Heart right ventricle (tissue), 16 donors: ENCODE data around the gene GABRR2. TPM values are rescaled to one million over a fixed set of nuclear protein-coding genes. Genes with fewer than 3 reads are reported as not detected.

ENCODE experiments used
- ATAC-seq, 8 donors: fragments of 200-7000 bp; cut with Tn5 transposase; one replicate each; pipeline ENCODE4 v1.9.1; 2020; ENCODE audit warnings: mild to moderate bottlenecking in 8 of 8, moderate library complexity in 8 of 8, moderate number of reproducible peaks in 1 of 8
- DNase-seq, 2 donors: peaks; one replicate each; pipeline ENCODE4 v3.0.0-alpha.2; 2020
- H3K27ac ChIP-seq, 10 donors: fragments of 200-600 bp; sonication (generic) in 2 of 10; one replicate each; pipeline versions ENCODE4 v1.5.0 to v1.8.0; 2020 to 2022; ENCODE audit warnings: mild to moderate bottlenecking in 3 of 10
- H3K27me3 ChIP-seq, 7 donors: fragments of 200-600 bp; one replicate each; pipeline ENCODE4 v1.8.0; 2021 to 2022; ENCODE audit warnings: mild to moderate bottlenecking in 2 of 7
- H3K36me3 ChIP-seq, 9 donors: fragments of 200-600 bp; sonication (generic) in 1 of 9; one replicate each; pipeline versions ENCODE4 v1.5.0 to v1.8.0; 2020 to 2022; ENCODE audit warnings: mild to moderate bottlenecking in 2 of 9
- H3K4me1 ChIP-seq, 9 donors: fragments of 200-600 bp; sonication (generic) in 1 of 9; one replicate each; pipeline versions ENCODE4 v1.5.0 to v1.8.0; 2020 to 2022; ENCODE audit warnings: mild to moderate bottlenecking in 4 of 9
- H3K4me3 ChIP-seq, 10 donors: fragments of 200-600 bp; sonication (generic) in 2 of 10; one replicate each; pipeline versions ENCODE4 v1.5.0 to v1.8.0; 2020 to 2022; ENCODE audit warnings: mild to moderate bottlenecking in 7 of 10, moderate library complexity in 2 of 10
- H3K9me3 ChIP-seq, 11 donors: fragments of 200-600 bp in 10 of 11; sonication (generic) in 2 of 11; one replicate each; pipeline versions ENCODE4 v1.5.0 to v1.8.0; 2013 to 2022; ENCODE audit warnings: mild to moderate bottlenecking in 2 of 11, control low read depth in 1 of 11, moderate library complexity in 1 of 11
- WGBS, 2 donors: extraction: QIAGEN DNeasy Blood & Tissue Kit; methylation state at CpG; one replicate each; pipeline ENCODE4 v1.1.7; 2013; ENCODE audit warnings: inconsistent platforms in 1 of 2; 5-methylcytosine and 5-hydroxymethylcytosine counted together
- intact Hi-C, 10 donors: fragments of 100-400 bp; cut with DNase I; formaldehyde crosslinking; loops; one replicate each; pipeline versions ENCODE4 v1.11.1 to v1.14.2; 2022
- polyA plus RNA-seq, 2 donors: library from polyadenylated mRNA; stranded (reverse); fragments of 200-250 nt; gene quantifications; one replicate each; pipeline ENCODE4 v1.2.3, GENCODE V29; 2013
- total RNA-seq, 10 donors: library from RNA; stranded (reverse); fragmentation: NEBNext Ultra II Directional in 3 of 10; extraction: Animal tissue kit (Norgen Biotek cat#: 25700) in 3 of 10; gene quantifications; one replicate each; pipeline versions ENCODE4 v1.2.1 to v1.2.4, GENCODE V29; 2021 to 2023
- TF ChIP-seq, protein P1 (sequence below), 9 donors: fragments of 200-600 bp; sonication (generic) in 2 of 9; IDR thresholded peaks; one replicate each; pipeline versions ENCODE4 v1.5.0 to v1.8.0; 2021 to 2022; ENCODE audit warnings: antibody characterized with exemption in 9 of 9, mild to moderate bottlenecking in 5 of 9, moderate library complexity in 1 of 9
- donor health status: Arrhythmogenic right ventricular cardiomyopathy.
- donor health status: ischemic (EF 13 %, LVEDD 7.1; RV severe dilation, severe dysfunction).
- donor health status: healthy with polysubstance abuse.
- donor health status: DM: no; HTN: yes; CAD: no.
- donor health status: DM: no; HTN: no; CAD: no.
- donor health status: ischemic (EF 25% LVEDD 6.9; RV normal size, moderate dysfunction).
- donor health status: ischemic (EF 25% LVEDD 5.7; RV mildly dilated, moderate dysfunction).
- donor health status: healthy.
- donor health status: DM: yes; HTN: yes; CAD: no.
- donor health status: Ischemic cardiomyopathy.
- donor health status: ischemic (EF 35%, LVEDD 5.7; RV mildly dilated, moderate dysfunction).
- donor health status: nonischemic (EF 11% LVEDD 7.7; RV severe dilation, severe dysfunction).
- donor health status: DM: yes; HTN: yes; CAD: no.
- donor health status: PGD.
- donor health status: ischemic (EF 29% LVEDD 5.4; RV normal size, mild dysfunction).
- donor health status: nonischemic (EF 23%, LVEDD 6.1; RV moderate dilation, normal function).

Gene GABRR2
- total and polyA plus RNA-seq, 12 donors = 0.14 to 1.2 (median 0.45) TPM; not detected in 3

DNA sequence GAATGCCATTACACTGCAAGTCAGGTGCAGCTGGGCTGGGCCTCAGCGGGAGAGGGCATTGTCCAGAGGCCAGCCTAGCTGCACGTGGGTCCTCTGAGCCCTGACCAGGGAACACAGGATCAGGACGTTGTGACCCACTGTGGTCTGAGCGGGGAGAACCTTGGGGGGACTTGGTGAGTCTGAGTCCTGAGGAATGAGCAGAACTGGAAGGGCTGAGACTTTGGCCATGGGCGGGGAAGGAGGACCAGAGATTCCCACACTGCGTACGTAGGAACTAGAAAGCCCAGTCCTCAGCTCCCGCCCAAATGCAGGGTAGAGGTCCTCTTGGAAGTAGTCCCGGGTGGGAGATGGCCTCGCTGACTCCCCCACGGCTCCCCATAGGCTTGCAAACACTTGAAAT is 42.5 kb downstream of the GABRR2 start:
- ATAC-seq = peak in 1 of 8 donors; percentile 27
- Histone ChIP-seq H3K4me3 (no peak overlapping the region), H3K27me3 (no peaks in the 10 kb centered on the region), H3K36me3 (no peaks in the 10 kb centered on the region), H3K9me3 (no peaks in the 10 kb centered on the region), H3K27ac (no peak overlapping the region), H3K4me1 (peaks cover 0 to 19% (median 7%) of the 10 kb centered on the region in 9 donors)
- WGBS, 2 donors = 79 to 84% methylated on average over 11 of the region's 11 CpGs
- TF ChIP-seq, protein P1, sequence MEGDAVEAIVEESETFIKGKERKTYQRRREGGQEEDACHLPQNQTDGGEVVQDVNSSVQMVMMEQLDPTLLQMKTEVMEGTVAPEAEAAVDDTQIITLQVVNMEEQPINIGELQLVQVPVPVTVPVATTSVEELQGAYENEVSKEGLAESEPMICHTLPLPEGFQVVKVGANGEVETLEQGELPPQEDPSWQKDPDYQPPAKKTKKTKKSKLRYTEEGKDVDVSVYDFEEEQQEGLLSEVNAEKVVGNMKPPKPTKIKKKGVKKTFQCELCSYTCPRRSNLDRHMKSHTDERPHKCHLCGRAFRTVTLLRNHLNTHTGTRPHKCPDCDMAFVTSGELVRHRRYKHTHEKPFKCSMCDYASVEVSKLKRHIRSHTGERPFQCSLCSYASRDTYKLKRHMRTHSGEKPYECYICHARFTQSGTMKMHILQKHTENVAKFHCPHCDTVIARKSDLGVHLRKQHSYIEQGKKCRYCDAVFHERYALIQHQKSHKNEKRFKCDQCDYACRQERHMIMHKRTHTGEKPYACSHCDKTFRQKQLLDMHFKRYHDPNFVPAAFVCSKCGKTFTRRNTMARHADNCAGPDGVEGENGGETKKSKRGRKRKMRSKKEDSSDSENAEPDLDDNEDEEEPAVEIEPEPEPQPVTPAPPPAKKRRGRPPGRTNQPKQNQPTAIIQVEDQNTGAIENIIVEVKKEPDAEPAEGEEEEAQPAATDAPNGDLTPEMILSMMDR (IDR thresholded peaks at IDR 0.05) = no peak
- intact Hi-C loops = no loop called here
- no peak for DNase-seq

GRCh38 chr6:89270951-89271721 is 44.0 kb downstream of the GABRR2 start:
- DNase-seq (no peak), ATAC-seq (peak in 6 of 8 donors; percentile 16 to 65 (median 56))
- WGBS, 2 donors = 64 to 74% methylated on average over 14 of the region's 14 CpGs
- Histone ChIP-seq H3K27me3 (no peaks in the 10 kb centered on the region), H3K36me3 (no peaks in the 10 kb centered on the region), H3K27ac (no peak overlapping the region), H3K9me3 (no peaks in the 10 kb centered on the region), H3K4me3 (no peak overlapping the region), H3K4me1 (peaks cover 0 to 19% (median 7%) of the 10 kb centered on the region in 9 donors)
- intact Hi-C loops = no loop called here
- TF ChIP-seq, protein P1 (IDR thresholded peaks at IDR 0.05) = no peak

- TF ChIP-seq, protein P1 (IDR thresholded peaks at IDR 0.05) = no peak
- Histone ChIP-seq H3K27me3 (no peaks in the 10 kb centered on the region), H3K27ac (no peak overlapping the region), H3K9me3 (no peaks in the 10 kb centered on the region), H3K4me1 (peaks cover 0 to 19% (median 7%) of the 10 kb centered on the region in 9 donors), H3K4me3 (no peak overlapping the region), H3K36me3 (no peaks in the 10 kb centered on the region)
- intact Hi-C loops = no loop called here
- no peak for ATAC-seq
- 51 to 55% methylated on average over 3 of the region's 3 CpGs for WGBS, 2 donors
- no peak for DNase-seq
These were observed 45.1 kb downstream of the GABRR2 start for GRCh38 chr6:89269981-89270380.

- no peaks in the 10 kb centered on the region for H3K27me3 ChIP-seq
- H3K27ac ChIP-seq = no peak overlapping the region
- no peaks in the 10 kb centered on the region for H3K36me3 ChIP-seq
- peaks cover 0 to 18% (median 7%) of the 10 kb centered on the region in 9 donors for H3K4me1 ChIP-seq
- DNase-seq (no peak), ATAC-seq (no peak)
- WGBS, 2 donors = 96 to 100% methylated on average over 3 of the region's 3 CpGs
- H3K9me3 ChIP-seq = no peaks in the 10 kb centered on the region
- no peak overlapping the region for H3K4me3 ChIP-seq
- intact Hi-C loops = no loop called here
- TF ChIP-seq, protein P1 (IDR thresholded peaks at IDR 0.05) = no peak
These were observed 45.8 kb downstream of the GABRR2 start for GRCh38 chr6:89269252-89269651.
